ENCODE results near the gene CDK19. TPM values are rescaled to one million over a fixed set of nuclear protein-coding genes. Genes with fewer than 3 reads are reported as not detected.

The CDK19 gene
- polyA plus RNA-seq, 1 donor from 2014 or later = 40.7 TPM

DNA sequence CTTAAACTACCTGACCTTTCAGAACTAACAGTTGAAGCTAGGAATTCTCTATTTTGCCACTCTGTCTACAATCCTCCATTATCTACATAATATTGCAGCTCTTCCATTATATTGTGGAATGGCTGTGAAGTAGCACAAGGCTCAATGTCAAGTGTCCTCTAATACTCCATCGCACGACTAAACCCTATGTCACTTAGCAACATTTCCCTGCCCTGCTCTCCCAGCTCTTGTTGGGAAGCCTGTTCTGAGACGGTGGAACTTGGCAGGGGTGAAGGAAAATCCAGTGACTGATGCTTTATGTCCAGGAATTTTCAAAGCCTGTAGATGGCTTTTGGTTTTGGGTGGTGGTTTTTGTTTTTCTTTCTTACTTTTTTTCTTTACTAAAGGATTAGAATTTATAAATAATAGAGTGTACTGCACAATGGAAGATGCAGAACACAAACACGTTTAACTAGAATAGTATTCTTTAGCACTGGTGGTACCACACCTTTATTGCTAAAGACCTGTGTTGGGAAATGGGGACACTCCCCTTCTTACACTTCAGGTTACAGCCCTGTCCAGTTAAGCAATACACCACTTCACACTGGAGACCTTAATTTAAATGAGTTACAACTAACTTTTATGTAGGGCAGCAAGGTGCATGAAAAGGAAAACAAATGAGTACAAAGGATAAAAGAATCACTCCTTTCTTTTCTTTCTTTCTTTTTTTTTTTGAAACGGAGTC, 38.6 kb upstream of the CDK19 start:
- no peak overlapping the region for H3K27ac ChIP-seq (ENCODE audit: low read length)
- no peak overlapping the region for H3K4me2 ChIP-seq (ENCODE audit: low read length)
- no peaks in the 10 kb centered on the region for H4K20me1 ChIP-seq (ENCODE audit: insufficient read depth)
- no peak overlapping the region for H2AFZ ChIP-seq (ENCODE audit: low read depth, low read length)
- H3K9me3 ChIP-seq (ENCODE audit: low read length) = no peaks in the 10 kb centered on the region
- H3K4me3 ChIP-seq (ENCODE audit: low read length) = no peak overlapping the region
- no peak overlapping the region for H3K9ac ChIP-seq (ENCODE audit: low read length)
- no peaks in the 10 kb centered on the region for H3K9me2 ChIP-seq (ENCODE audit: insufficient read depth, low read length)
- H3K79me2 ChIP-seq (replicated peaks; ENCODE audit: insufficient read depth, low read length) = no peaks in the 10 kb centered on the region
- H3K27me3 ChIP-seq (ENCODE audit: insufficient read depth, low read depth, low read length) = no peaks in the 10 kb centered on the region
- no peaks in the 10 kb centered on the region for H3F3A ChIP-seq (ENCODE audit: insufficient read depth, low read length, poor library complexity, severe bottlenecking)
- no peaks in the 10 kb centered on the region for H3K36me3 ChIP-seq (ENCODE audit: insufficient read depth, low read length)
- TF ChIP-seq, protein P1, sequence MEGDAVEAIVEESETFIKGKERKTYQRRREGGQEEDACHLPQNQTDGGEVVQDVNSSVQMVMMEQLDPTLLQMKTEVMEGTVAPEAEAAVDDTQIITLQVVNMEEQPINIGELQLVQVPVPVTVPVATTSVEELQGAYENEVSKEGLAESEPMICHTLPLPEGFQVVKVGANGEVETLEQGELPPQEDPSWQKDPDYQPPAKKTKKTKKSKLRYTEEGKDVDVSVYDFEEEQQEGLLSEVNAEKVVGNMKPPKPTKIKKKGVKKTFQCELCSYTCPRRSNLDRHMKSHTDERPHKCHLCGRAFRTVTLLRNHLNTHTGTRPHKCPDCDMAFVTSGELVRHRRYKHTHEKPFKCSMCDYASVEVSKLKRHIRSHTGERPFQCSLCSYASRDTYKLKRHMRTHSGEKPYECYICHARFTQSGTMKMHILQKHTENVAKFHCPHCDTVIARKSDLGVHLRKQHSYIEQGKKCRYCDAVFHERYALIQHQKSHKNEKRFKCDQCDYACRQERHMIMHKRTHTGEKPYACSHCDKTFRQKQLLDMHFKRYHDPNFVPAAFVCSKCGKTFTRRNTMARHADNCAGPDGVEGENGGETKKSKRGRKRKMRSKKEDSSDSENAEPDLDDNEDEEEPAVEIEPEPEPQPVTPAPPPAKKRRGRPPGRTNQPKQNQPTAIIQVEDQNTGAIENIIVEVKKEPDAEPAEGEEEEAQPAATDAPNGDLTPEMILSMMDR (IDR thresholded peaks at IDR 0.05; ENCODE audit: poor library complexity, severe bottlenecking) = no peak
- TF ChIP-seq, protein P2, sequence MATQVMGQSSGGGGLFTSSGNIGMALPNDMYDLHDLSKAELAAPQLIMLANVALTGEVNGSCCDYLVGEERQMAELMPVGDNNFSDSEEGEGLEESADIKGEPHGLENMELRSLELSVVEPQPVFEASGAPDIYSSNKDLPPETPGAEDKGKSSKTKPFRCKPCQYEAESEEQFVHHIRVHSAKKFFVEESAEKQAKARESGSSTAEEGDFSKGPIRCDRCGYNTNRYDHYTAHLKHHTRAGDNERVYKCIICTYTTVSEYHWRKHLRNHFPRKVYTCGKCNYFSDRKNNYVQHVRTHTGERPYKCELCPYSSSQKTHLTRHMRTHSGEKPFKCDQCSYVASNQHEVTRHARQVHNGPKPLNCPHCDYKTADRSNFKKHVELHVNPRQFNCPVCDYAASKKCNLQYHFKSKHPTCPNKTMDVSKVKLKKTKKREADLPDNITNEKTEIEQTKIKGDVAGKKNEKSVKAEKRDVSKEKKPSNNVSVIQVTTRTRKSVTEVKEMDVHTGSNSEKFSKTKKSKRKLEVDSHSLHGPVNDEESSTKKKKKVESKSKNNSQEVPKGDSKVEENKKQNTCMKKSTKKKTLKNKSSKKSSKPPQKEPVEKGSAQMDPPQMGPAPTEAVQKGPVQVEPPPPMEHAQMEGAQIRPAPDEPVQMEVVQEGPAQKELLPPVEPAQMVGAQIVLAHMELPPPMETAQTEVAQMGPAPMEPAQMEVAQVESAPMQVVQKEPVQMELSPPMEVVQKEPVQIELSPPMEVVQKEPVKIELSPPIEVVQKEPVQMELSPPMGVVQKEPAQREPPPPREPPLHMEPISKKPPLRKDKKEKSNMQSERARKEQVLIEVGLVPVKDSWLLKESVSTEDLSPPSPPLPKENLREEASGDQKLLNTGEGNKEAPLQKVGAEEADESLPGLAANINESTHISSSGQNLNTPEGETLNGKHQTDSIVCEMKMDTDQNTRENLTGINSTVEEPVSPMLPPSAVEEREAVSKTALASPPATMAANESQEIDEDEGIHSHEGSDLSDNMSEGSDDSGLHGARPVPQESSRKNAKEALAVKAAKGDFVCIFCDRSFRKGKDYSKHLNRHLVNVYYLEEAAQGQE (IDR thresholded peaks at IDR 0.05; ENCODE audit: borderline replicate concordance) = no peak

DNA sequence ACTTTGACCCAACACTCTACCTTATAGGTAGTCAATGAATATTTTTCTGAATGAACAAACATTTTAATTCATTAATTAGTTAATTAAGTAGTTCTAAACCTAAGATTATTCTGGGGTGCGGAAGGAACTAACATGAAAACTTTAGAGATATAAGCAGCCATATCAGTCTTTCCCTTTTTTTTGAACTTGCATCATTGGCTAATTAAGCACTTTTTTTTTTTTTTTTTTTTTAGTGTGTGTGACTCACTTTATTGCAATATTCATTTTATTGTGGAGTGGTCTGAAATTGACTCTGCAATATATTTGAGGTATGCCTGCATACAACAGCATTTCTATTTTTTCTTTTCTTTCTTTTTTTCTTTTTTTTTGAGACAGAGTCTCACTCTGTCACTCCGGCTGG, 37.5 kb upstream of the CDK19 start:
- Histone ChIP-seq H3K4me2 (ENCODE audit: low read length) (no peak overlapping the region), H3K79me2 (replicated peaks; ENCODE audit: insufficient read depth, low read length) (no peaks in the 10 kb centered on the region)
- TF ChIP-seq RAD21 (conservative IDR thresholded peaks at IDR 0.05) (no peak), TAF1 (IDR thresholded peaks at IDR 0.05; ENCODE audit: low read depth) (no peak), EP300 (conservative IDR thresholded peaks at IDR 0.05; ENCODE audit: poor library complexity, severe bottlenecking) (no peak), POLR2AphosphoS5 (IDR thresholded peaks at IDR 0.05) (no peak), SMC3 (conservative IDR thresholded peaks at IDR 0.05; ENCODE audit: poor library complexity) (no peak), MXI1 (conservative IDR thresholded peaks at IDR 0.05; ENCODE audit: poor library complexity, severe bottlenecking) (no peak), EZH2 (IDR thresholded peaks at IDR 0.05; ENCODE audit: borderline replicate concordance, insufficient read depth, low read length, poor library complexity, severe bottlenecking) (no peak)
- TF ChIP-seq, protein P1 (IDR thresholded peaks at IDR 0.05; ENCODE audit: poor library complexity, severe bottlenecking) = no peak
- TF ChIP-seq, protein P2 (IDR thresholded peaks at IDR 0.05; ENCODE audit: borderline replicate concordance) = no peak

More for the DNA sequence above, 37.5 kb upstream of the CDK19 start:
- Histone ChIP-seq H3K4me3 (ENCODE audit: low read length) (no peak overlapping the region), H3K27me3 (ENCODE audit: insufficient read depth, low read depth, low read length) (no peaks in the 10 kb centered on the region), H3K9ac (ENCODE audit: low read length) (no peak overlapping the region), H3K9me2 (ENCODE audit: insufficient read depth, low read length) (no peaks in the 10 kb centered on the region), H3K36me3 (ENCODE audit: insufficient read depth, low read length) (no peaks in the 10 kb centered on the region), H3K27ac (ENCODE audit: low read length) (no peak overlapping the region), H3K9me3 (ENCODE audit: low read length) (no peaks in the 10 kb centered on the region), H2AFZ (ENCODE audit: low read depth, low read length) (no peak overlapping the region), H3F3A (ENCODE audit: insufficient read depth, low read length, poor library complexity, severe bottlenecking) (no peaks in the 10 kb centered on the region), H4K20me1 (ENCODE audit: insufficient read depth) (no peaks in the 10 kb centered on the region)

All from neural cell (in vitro differentiated cells).